ENCODE data around the gene RETN.

- TF ChIP-seq CTCF (IDR thresholded peaks at IDR 0.05; ENCODE audit: low read depth, low read length, poor library complexity, severe bottlenecking) = no peak
- no peak for TF ChIP-seq EZH2phosphoT487 (IDR thresholded peaks at IDR 0.05; ENCODE audit: borderline replicate concordance, low read length)
Observed at GRCh38 chr19:7699417-7700401, 30.9 kb downstream of the RETN start.
